Endodermal cell (in vitro differentiated cells): ENCODE data around the gene ACBD3. TPM values are rescaled to one million over a fixed set of nuclear protein-coding genes. Genes with fewer than 3 reads are reported as not detected.

Source experiments
- DNase-seq: peaks from one replicate; pipeline ENCODE4 v3.0.0-alpha.2; 2017
- H3K27ac ChIP-seq: 2 replicates; pipeline ENCODE4 v1.5.1; 2013; ENCODE audit warnings: mild to moderate bottlenecking, low read depth, low read length, moderate library complexity
- H3K27me3 ChIP-seq: 2 replicates; pipeline ENCODE4 v1.6.1; 2013; ENCODE audit warnings: mild to moderate bottlenecking, low read length, moderate library complexity; ENCODE audit not compliant: insufficient read depth, control insufficient read depth, poor library complexity, severe bottlenecking
- H3K36me3 ChIP-seq: 2 replicates; pipeline ENCODE4 v1.7.0; 2013; ENCODE audit warnings: mild to moderate bottlenecking, low read length, moderate library complexity; ENCODE audit not compliant: control insufficient read depth, insufficient read depth
- H3K4me1 ChIP-seq: one replicate; pipeline ENCODE4 v1.7.0; 2013; ENCODE audit warnings: low read length; ENCODE audit not compliant: control insufficient read depth, insufficient read depth
- H3K4me3 ChIP-seq: 2 replicates; pipeline ENCODE4 v1.5.1; 2013; ENCODE audit warnings: mild to moderate bottlenecking, low read length, moderate library complexity
- H3K9ac ChIP-seq: 2 replicates; pipeline ENCODE4 v1.6.1; 2013; ENCODE audit warnings: mild to moderate bottlenecking, low read length, moderate library complexity; ENCODE audit not compliant: poor library complexity, severe bottlenecking; ENCODE audit errors: extremely low read depth
- H3K9me3 ChIP-seq: 2 replicates; pipeline ENCODE4 v1.6.1; 2013; ENCODE audit warnings: mild to moderate bottlenecking, low read length, moderate library complexity; ENCODE audit not compliant: control insufficient read depth
- H3K27ac Mint-ChIP-seq: 2 replicates; pipeline ENCODE4 v1.8.0; 2020; ENCODE audit warnings: mixed read lengths
- H3K27me3 Mint-ChIP-seq: 2 replicates; pipeline ENCODE4 v1.8.0; 2021; ENCODE audit warnings: mild to moderate bottlenecking, mixed read lengths; ENCODE audit not compliant: insufficient read depth
- H3K36me3 Mint-ChIP-seq: 2 replicates; pipeline ENCODE4 v1.8.0; 2020; ENCODE audit warnings: low read depth, mixed read lengths
- H3K4me1 Mint-ChIP-seq: 2 replicates; pipeline ENCODE4 v1.8.0; 2020; ENCODE audit warnings: mixed read lengths
- H3K4me3 Mint-ChIP-seq: 2 replicates; pipeline ENCODE4 v1.8.0; 2020; ENCODE audit warnings: mild to moderate bottlenecking, moderate library complexity, mixed read lengths
- H3K9me3 Mint-ChIP-seq: 2 replicates; pipeline ENCODE4 v1.8.0; 2020; ENCODE audit warnings: mild to moderate bottlenecking, mixed read lengths
- CTCF ChIP-seq: fragments of 200-600 bp; sonication (generic); conservative IDR thresholded peaks from 2 replicates; pipeline ENCODE4 v1.5.0; 2021; ENCODE audit warnings: antibody characterized with exemption, mild to moderate bottlenecking
- WGBS, 2 experiments: methylation state at CpG; one replicate each; pipeline versions ENCODE4 v1.1.5 to v1.1.7; 2013; ENCODE audit warnings: missing lambda C conversion rate in 2 of 2, mixed read lengths in 1 of 2; ENCODE audit not compliant: insufficient coverage in 1 of 2, insufficient read length in 1 of 2; 5-methylcytosine and 5-hydroxymethylcytosine counted together
- total RNA-seq, 2 donors: library from RNA; stranded (reverse); fragmentation: NEBNext Ultra II Directional in 1 of 2; extraction: Animal tissue kit (Norgen Biotek cat#: 25700) in 1 of 2; gene quantifications; 2 replicates in 1 of 2; 3 replicates in 1 of 2; pipeline ENCODE4 v1.2.1, GENCODE V29; 2021

Gene ACBD3
- total RNA-seq, 2 donors from 2014 or later = 34.8 to 48.0 TPM

GRCh38 chr1:226129230-226129629 is 57.3 kb downstream of the ACBD3 start:
- Histone ChIP-seq H3K27ac (no peak overlapping the region), H3K36me3 (no peaks in the 10 kb centered on the region), H3K27me3 (no peaks in the 10 kb centered on the region), H3K9me3 (no peaks in the 10 kb centered on the region), H3K4me1 (peaks cover 3% of the 10 kb centered on the region), H3K9ac (no peak overlapping the region), H3K4me3 (no peak overlapping the region)
- DNase-seq = peak; percentile 26
- 83 to 95% methylated on average over 1 to 2 of the region's 2 CpGs for WGBS, 2 experiments
- Mint-ChIP-seq H3K4me3 (no peak overlapping the region), H3K9me3 (peaks cover 6% of the 10 kb centered on the region), H3K4me1 (peaks cover 40% of the 10 kb centered on the region), H3K27ac (no peak overlapping the region), H3K27me3 (no peaks in the 10 kb centered on the region), H3K36me3 (no peaks in the 10 kb centered on the region)
- TF ChIP-seq CTCF = no peak

- no peak overlapping the region for H3K27ac ChIP-seq
- no peaks in the 10 kb centered on the region for H3K27me3 ChIP-seq
- no peaks in the 10 kb centered on the region for H3K36me3 ChIP-seq
- Mint-ChIP-seq H3K9me3 (peaks cover 6% of the 10 kb centered on the region), H3K27ac (peak overlapping the region; percentile 55), H3K4me3 (peak overlapping the region; percentile 45), H3K4me1 (peaks cover 43% of the 10 kb centered on the region), H3K36me3 (no peaks in the 10 kb centered on the region), H3K27me3 (no peaks in the 10 kb centered on the region)
- peak; percentile 49 for DNase-seq
- H3K4me3 ChIP-seq = peak overlapping the region; percentile 69
- 70 to 88% methylated on average over 6 to 8 of the region's 8 CpGs for WGBS, 2 experiments
- H3K4me1 ChIP-seq = peaks cover 3% of the 10 kb centered on the region
- no peak overlapping the region for H3K9ac ChIP-seq
- no peak for TF ChIP-seq CTCF
- H3K9me3 ChIP-seq = no peaks in the 10 kb centered on the region
These were observed 58.0 kb downstream of the ACBD3 start for GRCh38 chr1:226128487-226129075.

- Mint-ChIP-seq H3K36me3 (no peaks in the 10 kb centered on the region), H3K27ac (peak overlapping the region; percentile 90), H3K27me3 (no peaks in the 10 kb centered on the region), H3K4me3 (peak overlapping the region; percentile 45), H3K4me1 (peaks cover 40% of the 10 kb centered on the region), H3K9me3 (peaks cover 6% of the 10 kb centered on the region)
- Histone ChIP-seq H3K36me3 (no peaks in the 10 kb centered on the region), H3K9me3 (no peaks in the 10 kb centered on the region), H3K27ac (peak overlapping the region; percentile 53), H3K27me3 (no peaks in the 10 kb centered on the region), H3K9ac (no peak overlapping the region), H3K4me1 (peaks cover 3% of the 10 kb centered on the region), H3K4me3 (peak overlapping the region; percentile 69)
- no peak for TF ChIP-seq CTCF
- WGBS, 2 experiments = 90 to 94% methylated on average over 23 to 31 of the region's 31 CpGs
- peak; percentile 58 for DNase-seq
These were observed 59.5 kb downstream of the ACBD3 start for GRCh38 chr1:226126824-226127569.
